ENCODE measurements around the gene LGSN. TPM values are rescaled to one million over a fixed set of nuclear protein-coding genes. Genes with fewer than 3 reads are reported as not detected.

Gene LGSN
- total and polyA plus RNA-seq, 2 of the 13 experiments (the other 11 are each of a cell fraction or from before 2014, with no cell fraction given) = 0.13 to 0.63 TPM

DNA sequence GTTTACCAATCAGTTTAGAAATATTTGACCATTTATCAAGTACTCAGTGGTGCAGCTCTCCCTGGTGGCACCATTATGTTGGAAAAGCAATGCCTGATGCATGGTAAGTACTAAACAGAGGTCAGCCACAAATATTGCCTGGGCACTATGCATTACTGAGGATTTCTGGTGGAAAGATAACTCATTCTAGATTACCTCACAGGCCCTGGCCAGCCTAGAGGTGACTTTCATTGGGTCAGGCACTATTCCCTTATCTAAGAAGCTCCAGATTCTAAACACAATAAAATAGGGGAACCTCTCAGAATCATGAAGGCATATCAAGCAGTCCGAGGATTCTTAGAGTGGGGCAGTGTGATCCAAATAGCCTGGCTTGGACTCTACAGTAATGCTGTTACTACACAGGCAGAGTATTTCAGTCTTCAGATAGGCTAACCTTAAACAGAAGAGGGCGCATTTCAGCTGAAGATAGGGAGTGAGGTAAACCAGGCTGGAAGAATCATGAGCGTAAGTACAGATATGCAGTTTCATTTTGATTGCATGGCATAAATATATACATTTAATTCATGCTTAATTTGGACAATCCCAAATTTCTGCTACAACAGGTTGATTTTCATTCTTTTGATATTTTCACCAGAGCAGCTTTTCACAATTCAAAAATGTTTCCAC, 12.1 kb downstream of the LGSN start (continued):
- TF ChIP-seq, protein P1, sequence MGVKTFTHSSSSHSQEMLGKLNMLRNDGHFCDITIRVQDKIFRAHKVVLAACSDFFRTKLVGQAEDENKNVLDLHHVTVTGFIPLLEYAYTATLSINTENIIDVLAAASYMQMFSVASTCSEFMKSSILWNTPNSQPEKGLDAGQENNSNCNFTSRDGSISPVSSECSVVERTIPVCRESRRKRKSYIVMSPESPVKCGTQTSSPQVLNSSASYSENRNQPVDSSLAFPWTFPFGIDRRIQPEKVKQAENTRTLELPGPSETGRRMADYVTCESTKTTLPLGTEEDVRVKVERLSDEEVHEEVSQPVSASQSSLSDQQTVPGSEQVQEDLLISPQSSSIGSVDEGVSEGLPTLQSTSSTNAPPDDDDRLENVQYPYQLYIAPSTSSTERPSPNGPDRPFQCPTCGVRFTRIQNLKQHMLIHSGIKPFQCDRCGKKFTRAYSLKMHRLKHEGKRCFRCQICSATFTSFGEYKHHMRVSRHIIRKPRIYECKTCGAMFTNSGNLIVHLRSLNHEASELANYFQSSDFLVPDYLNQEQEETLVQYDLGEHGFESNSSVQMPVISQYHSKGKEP (CRISPR knock-in tag; IDR thresholded peaks at IDR 0.05) = 0 out of 2 replicates have a peak, but pooled peaks have one; percentile 50
- TF ChIP-seq ZNF451 (CRISPR knock-in tag; IDR thresholded peaks at IDR 0.05) (no peak), SYNCRIP (IDR thresholded peaks at IDR 0.05; ENCODE audit: insufficient read depth, low read depth, low read length) (no peak), CHCHD3 (CRISPR knock-in tag; IDR thresholded peaks at IDR 0.05) (no peak), ZNF18 (CRISPR knock-in tag; IDR thresholded peaks at IDR 0.05; ENCODE audit: insufficient replicate concordance) (no peak), BORCS8-MEF2B (CRISPR knock-in tag; IDR thresholded peaks at IDR 0.05) (no peak), JDP2 (CRISPR knock-in tag; IDR thresholded peaks at IDR 0.05; ENCODE audit: borderline replicate concordance) (no peak), HMGXB4 (CRISPR knock-in tag; IDR thresholded peaks at IDR 0.05; ENCODE audit: borderline replicate concordance in 1 of 2, low read depth in 1 of 2) (0 out of 4 replicates have a peak, but pooled peaks of 1 of the 2 experiments have one; percentile 54), ZNF232 (CRISPR knock-in tag; IDR thresholded peaks at IDR 0.05; ENCODE audit: borderline replicate concordance) (no peak), HES4 (CRISPR knock-in tag; IDR thresholded peaks at IDR 0.05; ENCODE audit: borderline replicate concordance) (no peak), FOXA3 (CRISPR knock-in tag; IDR thresholded peaks at IDR 0.05) (0 out of 2 replicates have a peak, but pooled peaks have one; percentile 19), ZNF510 (CRISPR knock-in tag; IDR thresholded peaks at IDR 0.05; ENCODE audit: low read depth) (no peak), ZNF878 (CRISPR knock-in tag; IDR thresholded peaks at IDR 0.05) (no peak), CREM (IDR thresholded peaks at IDR 0.05) (no peak), CREM (CRISPR knock-in tag; IDR thresholded peaks at IDR 0.05) (no peak), ATRX (CRISPR knock-in tag; IDR thresholded peaks at IDR 0.05; ENCODE audit: borderline replicate concordance) (no peak), GABPA (IDR thresholded peaks at IDR 0.05; ENCODE audit: low read depth, low read length) (no peak), GABPA (CRISPR knock-in tag; IDR thresholded peaks at IDR 0.05; ENCODE audit: low read depth) (no peak), KAT7 (CRISPR knock-in tag; IDR thresholded peaks at IDR 0.05; ENCODE audit: borderline replicate concordance) (no peak)
- TF ChIP-seq, protein P2, sequence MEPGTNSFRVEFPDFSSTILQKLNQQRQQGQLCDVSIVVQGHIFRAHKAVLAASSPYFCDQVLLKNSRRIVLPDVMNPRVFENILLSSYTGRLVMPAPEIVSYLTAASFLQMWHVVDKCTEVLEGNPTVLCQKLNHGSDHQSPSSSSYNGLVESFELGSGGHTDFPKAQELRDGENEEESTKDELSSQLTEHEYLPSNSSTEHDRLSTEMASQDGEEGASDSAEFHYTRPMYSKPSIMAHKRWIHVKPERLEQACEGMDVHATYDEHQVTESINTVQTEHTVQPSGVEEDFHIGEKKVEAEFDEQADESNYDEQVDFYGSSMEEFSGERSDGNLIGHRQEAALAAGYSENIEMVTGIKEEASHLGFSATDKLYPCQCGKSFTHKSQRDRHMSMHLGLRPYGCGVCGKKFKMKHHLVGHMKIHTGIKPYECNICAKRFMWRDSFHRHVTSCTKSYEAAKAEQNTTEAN (CRISPR knock-in tag; conservative IDR thresholded peaks at IDR 0.05) = no peak
- TF ChIP-seq, protein P3, sequence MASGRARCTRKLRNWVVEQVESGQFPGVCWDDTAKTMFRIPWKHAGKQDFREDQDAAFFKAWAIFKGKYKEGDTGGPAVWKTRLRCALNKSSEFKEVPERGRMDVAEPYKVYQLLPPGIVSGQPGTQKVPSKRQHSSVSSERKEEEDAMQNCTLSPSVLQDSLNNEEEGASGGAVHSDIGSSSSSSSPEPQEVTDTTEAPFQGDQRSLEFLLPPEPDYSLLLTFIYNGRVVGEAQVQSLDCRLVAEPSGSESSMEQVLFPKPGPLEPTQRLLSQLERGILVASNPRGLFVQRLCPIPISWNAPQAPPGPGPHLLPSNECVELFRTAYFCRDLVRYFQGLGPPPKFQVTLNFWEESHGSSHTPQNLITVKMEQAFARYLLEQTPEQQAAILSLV (CRISPR knock-in tag; IDR thresholded peaks at IDR 0.05; ENCODE audit: borderline replicate concordance) = no peak

Data from HepG2 (cell line).